ENCODE results near the gene UBE2V1. TPM values are rescaled to one million over a fixed set of nuclear protein-coding genes. Genes with fewer than 3 reads are reported as not detected.

Gene UBE2V1
- total and polyA plus RNA-seq, 2 experiments from 2014 or later = 64.0 to 112 TPM

DNA sequence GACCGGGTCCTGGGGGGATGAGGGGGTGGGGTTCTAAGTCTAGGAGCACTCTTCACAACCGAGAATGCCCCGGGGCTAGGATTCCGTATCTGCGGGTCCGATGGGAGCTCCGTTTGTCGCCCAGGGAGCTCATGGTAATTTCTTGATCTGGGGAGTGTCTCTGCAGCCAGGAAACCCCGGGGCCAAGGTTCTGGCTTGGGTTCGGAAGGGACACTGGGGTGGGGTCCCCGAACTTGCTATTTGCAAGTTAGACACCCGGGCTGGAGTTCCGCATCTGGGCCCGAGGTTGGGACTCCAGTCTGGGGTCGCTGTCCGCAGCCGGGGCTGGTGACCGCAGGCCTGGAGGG is 40.2 kb upstream of the UBE2V1 start:
- Histone ChIP-seq H3K4me3 (peak overlapping the region; percentile 97), H3K36me3 (replicated peaks; ENCODE audit: insufficient read depth, low read depth) (no peaks in the 10 kb centered on the region), H3K27me3 (no peaks in the 10 kb centered on the region), H3K4me2 (peak overlapping the region; percentile 95), H3K79me2 (peaks cover 53% of the 10 kb centered on the region), H3K9me3 (ENCODE audit: low read depth) (no peaks in the 10 kb centered on the region), H3K4me1 (ENCODE audit: insufficient read depth) (peaks cover 30% of the 10 kb centered on the region), H2AFZ (peak overlapping the region; percentile 40), H4K20me1 (ENCODE audit: insufficient read depth, poor library complexity, severe bottlenecking) (no peaks in the 10 kb centered on the region), H3K27ac (peak overlapping the region; percentile 88), H3K9me2 (replicated peaks; ENCODE audit: insufficient read depth) (no peaks in the 10 kb centered on the region)
- TF ChIP-seq EZH2phosphoT487 (IDR thresholded peaks at IDR 0.05; ENCODE audit: low read depth, severe bottlenecking, unreplicated experiment) (no peak), EZH2 (IDR thresholded peaks at IDR 0.05; ENCODE audit: borderline replicate concordance) (no peak), CTCF (IDR thresholded peaks at IDR 0.05; ENCODE audit: poor library complexity) (no peak)
- DNase-seq (ENCODE audit: low spot score) = no peak
- 1% methylated on average over 17 of the region's 18 CpGs for WGBS (ENCODE audit: low lambda C conversion rate, missing lambda C conversion rate)

DNA sequence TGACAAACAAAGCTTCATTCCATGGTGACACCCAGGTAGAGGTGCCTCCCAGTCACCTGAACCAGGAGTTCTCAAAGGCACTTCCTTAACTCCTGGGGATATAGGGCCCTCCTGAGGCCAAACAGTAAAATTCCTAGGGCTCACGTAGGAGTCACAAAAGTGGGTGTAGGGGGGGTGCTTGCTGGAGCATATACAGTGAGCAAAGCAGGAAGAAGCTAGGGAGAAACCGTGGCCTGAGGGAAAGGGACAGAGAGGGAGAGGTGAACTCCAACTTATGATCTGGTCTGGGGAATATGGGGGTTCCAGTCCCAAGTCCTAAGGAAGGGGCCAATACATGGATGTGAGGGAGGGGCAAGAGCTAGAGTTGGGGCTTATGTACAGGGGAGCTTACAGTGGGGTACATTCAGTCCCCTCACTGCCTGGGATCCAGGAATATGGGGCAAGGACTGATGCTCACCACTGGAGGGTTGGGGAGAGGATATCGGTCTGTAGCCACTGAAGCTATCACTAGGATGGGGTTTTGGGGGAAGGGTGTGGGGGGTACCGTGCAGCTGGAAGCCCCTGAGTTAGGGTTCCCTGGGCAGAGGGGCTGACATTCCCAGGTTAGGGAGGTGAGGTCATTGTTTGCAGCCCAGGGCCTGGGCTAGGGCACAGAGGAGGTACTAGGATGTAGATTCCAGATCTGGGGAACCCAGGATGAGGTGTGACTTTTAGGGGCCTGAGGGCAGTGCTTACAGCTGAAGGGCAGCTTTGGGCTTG is 39.6 kb upstream of the UBE2V1 start:
- H3K9me3 ChIP-seq (ENCODE audit: low read depth) = no peaks in the 10 kb centered on the region
- H3K79me2 ChIP-seq = peaks cover 58% of the 10 kb centered on the region
- WGBS (ENCODE audit: low lambda C conversion rate, missing lambda C conversion rate) = 32% methylated on average over 4 of the region's 4 CpGs
- H3K27ac ChIP-seq = peak overlapping the region; percentile 88
- TF ChIP-seq CTCF (IDR thresholded peaks at IDR 0.05; ENCODE audit: poor library complexity) (peak; percentile 31), EZH2phosphoT487 (IDR thresholded peaks at IDR 0.05; ENCODE audit: low read depth, severe bottlenecking, unreplicated experiment) (no peak), EZH2 (IDR thresholded peaks at IDR 0.05; ENCODE audit: borderline replicate concordance) (no peak)
- H3K27me3 ChIP-seq = no peaks in the 10 kb centered on the region
- peak overlapping the region; percentile 40 for H2AFZ ChIP-seq
- peaks cover 30% of the 10 kb centered on the region for H3K4me1 ChIP-seq (ENCODE audit: insufficient read depth)
- peak; percentile 65 for DNase-seq (ENCODE audit: low spot score)
- peak overlapping the region; percentile 97 for H3K4me3 ChIP-seq
- no peaks in the 10 kb centered on the region for H3K9me2 ChIP-seq (replicated peaks; ENCODE audit: insufficient read depth)
- no peaks in the 10 kb centered on the region for H4K20me1 ChIP-seq (ENCODE audit: insufficient read depth, poor library complexity, severe bottlenecking)
- H3K36me3 ChIP-seq (replicated peaks; ENCODE audit: insufficient read depth, low read depth) = no peaks in the 10 kb centered on the region
- H3K4me2 ChIP-seq = peak overlapping the region; percentile 95

DNA sequence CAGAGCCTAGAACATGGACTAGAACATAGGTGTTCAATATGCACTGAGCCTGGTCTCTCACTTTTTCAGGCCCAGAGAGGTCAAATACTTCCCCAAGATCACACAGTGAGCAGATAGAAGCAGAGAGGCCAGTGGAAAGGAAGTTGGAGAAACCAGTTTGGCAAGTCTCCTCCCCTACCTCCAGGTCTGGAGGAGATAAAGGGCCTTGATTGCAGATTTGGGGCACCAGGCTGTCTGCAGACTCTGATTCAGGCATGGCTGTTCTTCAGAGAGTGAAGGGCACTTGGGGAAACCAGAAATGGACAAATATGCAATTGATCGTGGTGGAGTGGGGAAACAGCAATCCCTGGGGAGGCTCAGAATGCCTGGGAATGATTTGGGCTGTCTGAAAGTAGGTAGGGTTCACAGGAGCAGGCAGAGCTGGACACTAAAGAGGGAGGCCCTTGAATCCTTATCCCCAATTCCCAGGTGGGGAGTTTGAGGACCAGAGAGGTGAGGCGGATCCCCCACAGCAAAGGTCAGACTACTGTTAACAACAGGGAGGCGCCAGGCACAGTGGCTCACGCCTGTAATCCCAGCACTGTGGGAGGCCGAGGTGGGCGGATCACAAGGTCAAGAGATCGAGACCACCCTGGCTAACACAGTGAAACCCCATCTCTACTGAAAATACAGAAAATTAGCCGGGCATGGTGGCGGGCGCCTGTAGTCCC is 38.2 kb upstream of the UBE2V1 start:
- Histone ChIP-seq H3K9me3 (ENCODE audit: low read depth) (no peaks in the 10 kb centered on the region), H4K20me1 (ENCODE audit: insufficient read depth, poor library complexity, severe bottlenecking) (no peaks in the 10 kb centered on the region), H3K4me1 (ENCODE audit: insufficient read depth) (peaks cover 34% of the 10 kb centered on the region), H3K4me2 (peak overlapping the region; percentile 95), H3K9me2 (replicated peaks; ENCODE audit: insufficient read depth) (no peaks in the 10 kb centered on the region), H3K4me3 (no peak overlapping the region), H3K36me3 (replicated peaks; ENCODE audit: insufficient read depth, low read depth) (no peaks in the 10 kb centered on the region), H2AFZ (no peak overlapping the region), H3K79me2 (peaks cover 72% of the 10 kb centered on the region), H3K27me3 (no peaks in the 10 kb centered on the region), H3K27ac (peak overlapping the region; percentile 88)
- no peak for TF ChIP-seq EZH2phosphoT487 (IDR thresholded peaks at IDR 0.05; ENCODE audit: low read depth, severe bottlenecking, unreplicated experiment)
- TF ChIP-seq CTCF (IDR thresholded peaks at IDR 0.05; ENCODE audit: poor library complexity) = no peak
- TF ChIP-seq EZH2 (IDR thresholded peaks at IDR 0.05; ENCODE audit: borderline replicate concordance) = no peak
- 71% methylated on average over 10 of the region's 10 CpGs for WGBS (ENCODE audit: low lambda C conversion rate, missing lambda C conversion rate)
- DNase-seq (ENCODE audit: low spot score) = no peak
